Stimulated activated CD8-positive, alpha-beta memory T cell treated with anti-CD3 and anti-CD28 coated beads, Interleukin-4, amount 100 ng/mL, for 4 hours (primary cell): ENCODE measurements around the gene SLC22A12.

Experiments used
- DNase-seq, 2 donors: peaks; one replicate each; pipeline ENCODE4 v3.0.0-alpha.2; 2020; ENCODE audit warnings: low read depth in 2 of 2, low spot score in 1 of 2

Gene SLC22A12

GRCh38 chr11:64643920-64644646 lies 53.1 kb downstream of the SLC22A12 start:
- DNase-seq, result no peak

GRCh38 chr11:64644647-64645275 lies 53.7 kb downstream of the SLC22A12 start:
- no peak for DNase-seq

- DNase-seq, result no peak
Observed at GRCh38 chr11:64647019-64647779, 56.2 kb downstream of the SLC22A12 start.

- no peak for DNase-seq
Observed at GRCh38 chr11:64648551-64648950, 57.5 kb downstream of the SLC22A12 start.

- no peak for DNase-seq
Observed at GRCh38 chr11:64649291-64649697, 58.3 kb downstream of the SLC22A12 start.

- no peak for DNase-seq
Observed at GRCh38 chr11:64650923-64651523, 60.0 kb downstream of the SLC22A12 start.
